Activated naive CD8-positive, alpha-beta T cell treated with anti-CD3 and anti-CD28 coated beads, Interleukin-2, amount 50 U/mL, for 24 hours (primary cell): ENCODE results near the gene CLNK.
"Not testable (repeated sequence)": the region's sequence is repeated elsewhere in the genome, so short reads cannot be mapped to it uniquely, and the experiment has no call there.

ENCODE experiments used
- ATAC-seq: fragments of 150-1000 bp; cut with Tn5 transposase; one replicate; pipeline ENCODE4 v1.10.0; 2021
- DNase-seq: peaks from one replicate; pipeline ENCODE4 v3.0.0; 2021
- H3K27ac Mint-ChIP-seq: one replicate; pipeline ENCODE4 v1.8.0; 2021; ENCODE audit warnings: mild to moderate bottlenecking, mixed read lengths
- H3K27me3 Mint-ChIP-seq: one replicate; pipeline ENCODE4 v1.8.0; 2021; ENCODE audit warnings: mixed read lengths
- H3K36me3 Mint-ChIP-seq: one replicate; pipeline ENCODE4 v1.8.0; 2021; ENCODE audit warnings: low read depth, mixed read lengths
- H3K4me1 Mint-ChIP-seq: one replicate; pipeline ENCODE4 v1.8.0; 2021; ENCODE audit warnings: mixed read lengths
- H3K4me3 Mint-ChIP-seq: one replicate; pipeline ENCODE4 v1.8.0; 2021; ENCODE audit warnings: mild to moderate bottlenecking, moderate library complexity, mixed read lengths
- H3K9me3 Mint-ChIP-seq: one replicate; pipeline ENCODE4 v1.8.0; 2021; ENCODE audit warnings: mixed read lengths

CLNK gene

DNA sequence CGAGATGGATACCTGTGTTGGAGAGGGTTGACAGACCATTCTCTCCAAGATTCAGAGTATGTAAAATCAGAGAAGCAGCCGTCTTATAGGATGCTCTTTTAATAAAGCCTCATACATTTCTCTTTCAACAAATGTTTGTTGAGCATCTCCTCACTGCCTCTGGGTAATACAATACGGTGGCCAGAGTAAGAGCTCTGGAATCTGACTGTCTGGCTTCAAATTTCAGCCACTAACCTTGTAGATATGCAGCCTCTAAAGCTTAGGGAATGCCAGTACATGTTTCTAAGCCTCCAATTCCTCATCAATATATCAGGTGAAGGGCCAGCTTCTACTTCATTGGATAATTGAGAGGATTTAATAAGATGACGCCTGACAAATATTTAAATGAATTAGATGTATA lies 61.3 kb downstream of the CLNK start:
- DNase-seq (no peak), ATAC-seq (no peak)
- Mint-ChIP-seq H3K27me3 (no peaks in the 10 kb centered on the region), H3K9me3 (no peaks in the 10 kb centered on the region), H3K4me3 (no peak overlapping the region), H3K27ac (no peak overlapping the region), H3K36me3 (no peaks in the 10 kb centered on the region), H3K4me1 (peaks cover 5% of the 10 kb centered on the region)

DNA sequence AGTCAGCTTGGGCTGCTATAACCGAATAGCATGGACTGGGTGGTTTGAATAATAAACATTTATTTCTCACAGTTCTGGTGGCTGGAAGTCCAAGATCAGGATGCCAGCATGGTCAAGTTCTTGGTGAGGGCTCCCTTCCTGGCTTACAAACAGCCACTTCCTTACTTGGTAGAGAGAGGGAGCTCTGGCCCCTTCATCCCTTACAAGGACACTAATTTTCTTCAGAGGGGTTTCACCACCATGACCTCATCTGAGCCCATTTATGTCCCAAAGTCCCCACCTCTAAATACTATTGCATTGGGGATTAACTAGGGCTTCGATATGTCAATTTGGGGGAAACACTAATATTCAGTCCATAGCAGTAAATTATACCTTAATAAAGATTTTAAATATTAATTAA lies 61.8 kb downstream of the CLNK start:
- no peak overlapping the region for H3K4me3 Mint-ChIP-seq
- no peaks in the 10 kb centered on the region for H3K27me3 Mint-ChIP-seq
- DNase-seq (no peak), ATAC-seq (no peak)
- no peak overlapping the region for H3K27ac Mint-ChIP-seq
- H3K36me3 Mint-ChIP-seq: no peaks in the 10 kb centered on the region
- H3K4me1 Mint-ChIP-seq: peaks cover 5% of the 10 kb centered on the region
- H3K9me3 Mint-ChIP-seq: no peaks in the 10 kb centered on the region

DNA sequence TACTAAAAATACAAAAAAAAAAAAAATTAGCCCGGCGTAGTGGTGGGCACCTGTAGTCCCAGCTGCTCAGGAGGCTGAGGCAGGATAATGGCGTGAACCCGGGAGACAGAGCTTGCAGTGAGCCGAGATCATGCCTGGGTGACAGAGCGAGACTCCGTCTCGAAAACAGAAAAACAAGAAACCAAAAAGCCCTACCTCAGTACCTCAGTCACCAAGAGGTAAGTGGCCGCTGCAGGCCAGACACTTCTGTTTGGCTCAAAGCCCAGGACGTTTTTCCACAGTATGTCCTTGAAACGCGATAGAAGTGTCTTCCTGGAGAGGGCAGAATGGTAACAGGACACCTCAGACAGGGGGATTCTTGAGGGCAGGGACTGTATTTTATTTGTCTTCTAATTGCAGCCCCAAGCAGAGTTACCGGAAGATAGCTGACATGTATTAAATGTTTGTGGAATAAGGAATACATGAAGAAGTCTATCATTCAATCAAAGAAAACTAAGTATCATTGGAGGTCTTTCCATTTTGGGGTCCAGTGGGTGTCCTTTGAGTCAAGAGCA lies 63.6 kb downstream of the CLNK start:
- Mint-ChIP-seq H3K4me3 (no peak overlapping the region), H3K27me3 (no peaks in the 10 kb centered on the region), H3K9me3 (no peaks in the 10 kb centered on the region), H3K4me1 (peaks cover 5% of the 10 kb centered on the region), H3K36me3 (no peaks in the 10 kb centered on the region), H3K27ac (no peak overlapping the region)
- no peak for ATAC-seq
- DNase-seq: no peak

DNA sequence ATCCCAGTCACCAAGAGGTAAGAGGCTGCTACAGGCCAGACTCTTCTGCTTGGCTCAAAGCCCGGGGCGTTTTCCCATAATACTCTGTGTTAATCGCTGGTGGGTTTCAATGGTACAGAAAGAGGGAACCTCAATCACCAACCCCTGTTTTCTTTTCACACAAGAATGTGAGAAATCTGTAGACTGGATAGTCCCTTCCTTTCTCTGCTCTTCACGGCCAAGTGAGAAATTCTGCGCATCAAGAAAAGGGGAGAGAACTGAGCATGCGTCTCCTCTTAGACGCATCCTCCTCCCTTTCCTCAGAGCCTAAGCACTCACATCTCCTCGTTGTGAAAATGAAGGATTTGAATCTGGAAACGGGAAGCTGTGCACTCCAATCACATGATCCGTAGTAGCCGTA lies 64.7 kb downstream of the CLNK start:
- Mint-ChIP-seq H3K4me3 (no peak overlapping the region), H3K27me3 (no peaks in the 10 kb centered on the region), H3K27ac (no peak overlapping the region), H3K9me3 (no peaks in the 10 kb centered on the region), H3K36me3 (no peaks in the 10 kb centered on the region), H3K4me1 (no peaks in the 10 kb centered on the region)
- ATAC-seq (no peak), DNase-seq (no peak)

DNA sequence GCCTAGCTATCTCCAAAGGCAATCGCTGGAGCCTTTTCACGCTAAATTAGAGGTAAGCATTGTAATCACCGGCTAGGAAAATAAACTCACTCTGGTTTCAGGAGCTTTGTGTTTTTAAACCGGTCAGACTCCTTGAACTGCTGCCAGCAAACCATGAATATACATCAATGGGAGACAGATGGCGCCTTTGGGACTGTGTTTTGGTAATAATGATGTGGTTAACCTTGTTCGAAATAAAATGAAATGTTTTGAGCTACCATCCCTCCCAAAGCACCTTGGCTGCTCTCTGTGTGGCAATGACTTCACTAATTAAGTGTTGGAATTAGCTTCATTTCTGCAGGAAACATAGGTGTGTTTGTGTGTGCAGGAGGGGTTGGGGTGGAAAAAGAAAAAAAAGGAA lies 65.3 kb downstream of the CLNK start:
- Mint-ChIP-seq H3K4me1 (no peaks in the 10 kb centered on the region), H3K4me3 (no peak overlapping the region), H3K27ac (no peak overlapping the region), H3K27me3 (no peaks in the 10 kb centered on the region), H3K36me3 (no peaks in the 10 kb centered on the region), H3K9me3 (no peaks in the 10 kb centered on the region)
- ATAC-seq: no peak
- DNase-seq: no peak

DNA sequence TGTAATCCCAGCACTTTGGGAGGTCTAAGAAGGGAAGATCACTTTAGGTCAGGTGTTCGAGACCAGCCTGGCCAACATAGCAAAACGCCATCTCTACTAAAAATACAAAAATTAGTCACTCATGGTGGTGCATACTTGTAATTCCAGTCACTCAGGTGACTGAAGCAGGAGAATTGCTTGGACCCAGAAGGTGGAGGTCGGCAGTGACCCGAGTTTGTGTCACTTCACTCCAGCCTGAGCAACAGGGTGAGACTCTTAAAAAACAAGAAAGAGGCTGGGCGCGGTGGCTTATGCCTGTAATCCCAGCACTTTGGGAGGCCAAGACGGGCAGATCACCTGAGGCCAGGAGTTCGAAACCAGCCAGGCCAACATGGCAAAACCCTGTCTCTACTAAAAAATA lies 69.6 kb downstream of the CLNK start:
- not testable (repeated sequence) for DNase-seq, H3K36me3 Mint-ChIP-seq, H3K4me1 Mint-ChIP-seq, H3K4me3 Mint-ChIP-seq, ATAC-seq, H3K27me3 Mint-ChIP-seq, H3K27ac Mint-ChIP-seq, H3K9me3 Mint-ChIP-seq

DNA sequence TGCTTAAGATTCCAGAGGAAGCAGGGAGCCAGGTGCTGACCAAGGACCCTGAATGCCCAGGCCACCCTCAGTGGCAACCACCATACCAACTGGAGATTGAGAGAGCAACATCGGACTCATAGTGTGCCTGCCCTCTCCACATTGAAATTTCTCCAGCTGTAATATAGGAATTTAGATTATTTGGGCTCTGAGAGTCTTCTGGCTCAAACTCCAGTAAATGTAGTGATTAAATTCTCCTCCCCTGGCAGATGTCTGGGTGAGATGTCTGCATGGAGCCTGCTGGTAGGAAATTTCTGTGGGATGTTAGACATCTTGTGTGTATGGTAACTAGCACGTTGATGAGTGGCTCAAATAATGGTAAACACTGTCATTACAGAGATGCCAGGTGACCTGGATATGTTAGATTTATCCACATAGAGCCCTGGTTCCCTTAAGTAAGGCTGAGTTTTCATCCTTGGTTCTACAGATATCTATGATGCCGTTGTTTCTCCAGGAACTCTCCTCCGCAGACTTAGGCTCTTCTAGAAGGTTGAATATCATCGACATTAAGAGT lies 70.6 kb downstream of the CLNK start:
- Mint-ChIP-seq H3K4me1 (no peaks in the 10 kb centered on the region), H3K4me3 (no peak overlapping the region), H3K9me3 (no peaks in the 10 kb centered on the region), H3K27ac (no peak overlapping the region), H3K36me3 (no peaks in the 10 kb centered on the region), H3K27me3 (no peaks in the 10 kb centered on the region)
- ATAC-seq: no peak
- DNase-seq: no peak

DNA sequence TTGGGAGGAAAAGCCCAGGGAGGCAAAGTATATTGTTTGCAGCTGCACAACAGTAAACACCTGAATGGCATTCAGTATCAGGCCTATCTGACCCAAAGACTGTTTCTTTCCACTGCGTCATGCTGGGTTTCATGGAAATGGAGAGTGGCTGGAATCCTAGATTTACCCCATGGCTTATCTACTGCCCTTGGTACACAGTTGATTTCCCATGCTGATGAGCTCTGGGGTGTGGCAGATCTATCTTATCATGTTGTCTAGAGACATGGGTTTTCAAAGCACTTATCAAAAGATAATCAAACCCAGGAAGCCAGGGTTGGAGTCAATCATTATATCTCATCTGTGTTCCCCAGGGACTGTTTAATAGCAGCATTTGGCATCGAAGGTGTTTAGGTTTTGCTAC lies 72.1 kb downstream of the CLNK start:
- ATAC-seq: no peak
- no peaks in the 10 kb centered on the region for H3K9me3 Mint-ChIP-seq
- no peaks in the 10 kb centered on the region for H3K4me1 Mint-ChIP-seq
- DNase-seq: no peak
- H3K36me3 Mint-ChIP-seq: no peaks in the 10 kb centered on the region
- no peak overlapping the region for H3K27ac Mint-ChIP-seq
- no peak overlapping the region for H3K4me3 Mint-ChIP-seq
- H3K27me3 Mint-ChIP-seq: no peaks in the 10 kb centered on the region

DNA sequence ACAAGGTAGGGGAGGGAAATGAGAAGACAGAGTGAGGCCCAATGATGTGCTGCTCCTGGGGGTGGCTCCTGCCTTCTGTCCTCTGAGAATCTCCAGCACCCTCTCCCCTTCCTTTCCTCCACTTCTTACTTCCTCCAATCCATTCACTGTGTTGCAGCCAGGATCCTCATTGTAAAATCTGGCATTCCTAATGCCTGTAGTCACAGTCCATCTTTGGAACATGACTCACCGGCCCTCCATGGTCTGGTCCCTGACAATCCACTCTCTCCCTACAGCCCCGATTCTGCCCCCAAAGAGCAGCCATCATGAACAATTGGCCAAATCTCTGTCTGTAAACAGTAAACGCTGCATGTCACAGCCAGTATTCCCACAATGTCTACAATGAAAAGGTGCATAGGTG lies 72.9 kb downstream of the CLNK start:
- ATAC-seq (no peak), DNase-seq (no peak)
- no peak overlapping the region for H3K27ac Mint-ChIP-seq
- no peaks in the 10 kb centered on the region for H3K9me3 Mint-ChIP-seq
- no peaks in the 10 kb centered on the region for H3K4me1 Mint-ChIP-seq
- no peaks in the 10 kb centered on the region for H3K27me3 Mint-ChIP-seq
- no peaks in the 10 kb centered on the region for H3K36me3 Mint-ChIP-seq
- H3K4me3 Mint-ChIP-seq: no peak overlapping the region

DNA sequence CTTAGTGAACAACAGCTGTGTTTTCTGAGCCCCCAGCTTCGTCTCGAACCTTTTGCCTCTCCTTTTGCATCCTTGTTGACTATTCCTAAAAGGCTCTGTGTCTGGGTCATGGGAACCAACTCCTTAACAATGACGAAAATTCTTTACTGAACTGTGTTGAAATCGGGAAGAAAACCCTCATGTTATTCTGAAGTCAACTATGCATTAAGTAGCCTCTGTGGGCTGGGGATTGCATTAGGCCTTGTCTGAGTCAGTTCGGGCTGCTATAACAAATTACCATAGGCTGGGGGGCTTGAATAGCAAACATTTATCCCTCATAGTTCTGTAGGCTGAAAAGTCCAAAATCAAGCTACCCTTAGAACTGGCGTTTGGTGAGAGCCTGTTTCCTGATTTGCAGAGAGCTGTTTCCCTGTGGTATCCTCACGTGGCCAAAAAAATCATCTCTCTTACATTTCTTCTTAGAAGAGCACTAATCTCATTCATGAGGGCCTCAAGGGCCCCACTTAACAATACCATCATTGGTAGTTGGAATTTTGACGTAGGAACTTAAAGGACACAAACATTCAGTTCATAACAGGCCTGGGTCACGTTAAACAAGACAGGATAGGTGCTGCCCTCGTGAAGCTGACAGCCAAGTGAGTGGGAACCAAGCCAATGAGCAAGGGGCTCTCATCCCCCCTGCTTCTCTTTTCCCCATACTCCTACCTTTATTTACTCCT lies 75.9 kb downstream of the CLNK start:
- H3K36me3 Mint-ChIP-seq: no peaks in the 10 kb centered on the region

DNA sequence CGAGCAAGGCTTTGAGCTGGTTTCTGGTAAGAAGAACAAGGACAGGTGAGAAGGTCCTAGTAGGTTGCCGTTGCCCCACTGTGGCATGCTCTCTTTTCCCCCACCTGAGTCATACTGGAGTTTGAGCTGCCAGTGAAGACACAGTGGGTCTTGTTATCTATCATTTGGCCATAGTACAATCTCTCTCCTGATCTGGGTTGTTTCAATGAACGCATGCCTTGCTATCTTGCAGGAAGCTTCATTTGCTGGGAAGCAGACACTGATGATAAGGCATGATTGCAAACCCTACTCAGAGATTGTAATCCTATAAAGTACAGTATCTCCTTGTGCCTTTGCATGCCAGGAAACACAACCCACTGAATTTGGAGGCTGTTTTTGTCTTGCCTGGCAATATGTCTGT lies 77.4 kb downstream of the CLNK start:
- ATAC-seq: no peak
- no peak for DNase-seq
- no peaks in the 10 kb centered on the region for H3K27me3 Mint-ChIP-seq
- no peak overlapping the region for H3K27ac Mint-ChIP-seq
- no peaks in the 10 kb centered on the region for H3K9me3 Mint-ChIP-seq
- H3K4me1 Mint-ChIP-seq: no peaks in the 10 kb centered on the region
- no peaks in the 10 kb centered on the region for H3K36me3 Mint-ChIP-seq
- no peak overlapping the region for H3K4me3 Mint-ChIP-seq

More for the DNA sequence above, 75.9 kb downstream of the CLNK start:
- Mint-ChIP-seq H3K27me3 (no peaks in the 10 kb centered on the region), H3K9me3 (no peaks in the 10 kb centered on the region), H3K4me1 (no peaks in the 10 kb centered on the region), H3K27ac (no peak overlapping the region), H3K4me3 (no peak overlapping the region)
- ATAC-seq (no peak), DNase-seq (no peak)

DNA sequence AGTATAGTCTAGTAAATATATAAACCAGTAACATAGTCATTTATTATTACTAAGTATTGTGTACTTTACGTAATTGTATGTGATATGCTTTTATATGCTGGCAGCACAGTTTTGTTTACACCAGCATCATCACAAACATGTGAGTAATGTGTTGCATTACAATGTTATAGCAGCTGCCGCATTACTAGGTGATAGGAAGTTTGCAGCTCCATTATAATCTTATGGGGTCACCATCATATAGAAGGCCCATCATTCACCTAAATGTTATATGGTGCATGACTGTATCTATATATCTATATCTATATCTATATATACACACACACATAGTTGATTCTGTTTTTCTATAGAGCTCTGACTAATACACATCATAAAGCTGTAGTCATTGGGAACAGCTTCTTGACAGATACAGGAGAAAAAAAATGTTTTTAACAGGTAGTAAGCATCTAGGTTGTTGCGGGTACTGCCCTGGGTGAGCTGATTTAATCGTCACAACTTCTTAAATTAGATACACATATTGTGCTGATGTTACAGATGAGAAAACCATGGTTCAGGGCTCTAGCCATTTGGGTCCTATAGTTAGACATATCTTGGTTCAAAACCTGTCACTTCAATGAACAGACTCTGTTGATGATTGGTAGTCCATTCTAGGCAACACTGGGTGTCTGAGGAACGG lies 77.9 kb downstream of the CLNK start:
- H3K36me3 Mint-ChIP-seq: no peaks in the 10 kb centered on the region
- no peaks in the 10 kb centered on the region for H3K4me1 Mint-ChIP-seq
- DNase-seq (no peak), ATAC-seq (no peak)
- H3K27ac Mint-ChIP-seq: no peak overlapping the region
- no peak overlapping the region for H3K4me3 Mint-ChIP-seq
- no peaks in the 10 kb centered on the region for H3K27me3 Mint-ChIP-seq
- H3K9me3 Mint-ChIP-seq: no peaks in the 10 kb centered on the region

DNA sequence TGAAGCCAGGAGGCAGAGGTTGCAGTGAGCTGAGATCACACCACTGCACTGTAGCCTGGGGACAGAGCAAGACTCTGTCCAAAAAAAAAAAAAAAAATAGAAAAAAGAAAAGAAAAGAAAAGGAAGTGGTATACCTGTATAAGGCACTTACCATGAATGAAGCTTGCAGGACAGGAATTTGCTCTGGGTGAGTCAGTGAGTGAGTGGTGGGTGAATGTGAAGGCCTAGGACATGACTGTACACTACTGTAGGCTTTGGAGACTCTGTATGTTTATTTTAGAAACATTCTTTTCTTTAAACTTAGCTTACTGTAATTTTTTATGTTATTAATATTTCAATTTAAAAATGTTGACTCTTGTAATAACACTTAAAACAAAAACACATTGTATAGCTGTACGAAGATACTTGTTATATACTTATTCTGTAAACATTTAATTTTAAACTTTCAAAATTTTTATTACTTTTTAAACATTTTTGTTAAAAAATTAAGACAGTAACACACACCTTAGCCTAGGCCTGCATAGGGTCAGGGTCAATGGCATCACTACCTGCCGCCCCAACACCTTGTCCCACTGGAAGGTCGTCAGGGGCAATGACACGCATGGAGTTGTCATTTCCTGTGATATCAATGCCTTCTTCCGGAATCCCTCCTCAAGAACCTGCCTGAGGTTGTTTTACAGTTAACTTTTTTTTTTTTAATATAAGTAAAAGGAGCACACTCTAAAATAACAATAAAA lies 78.7 kb downstream of the CLNK start:
- no peak overlapping the region for H3K4me3 Mint-ChIP-seq
- no peaks in the 10 kb centered on the region for H3K4me1 Mint-ChIP-seq
- no peaks in the 10 kb centered on the region for H3K36me3 Mint-ChIP-seq
- DNase-seq (no peak), ATAC-seq (no peak)
- no peaks in the 10 kb centered on the region for H3K27me3 Mint-ChIP-seq
- no peaks in the 10 kb centered on the region for H3K9me3 Mint-ChIP-seq
- no peak overlapping the region for H3K27ac Mint-ChIP-seq

DNA sequence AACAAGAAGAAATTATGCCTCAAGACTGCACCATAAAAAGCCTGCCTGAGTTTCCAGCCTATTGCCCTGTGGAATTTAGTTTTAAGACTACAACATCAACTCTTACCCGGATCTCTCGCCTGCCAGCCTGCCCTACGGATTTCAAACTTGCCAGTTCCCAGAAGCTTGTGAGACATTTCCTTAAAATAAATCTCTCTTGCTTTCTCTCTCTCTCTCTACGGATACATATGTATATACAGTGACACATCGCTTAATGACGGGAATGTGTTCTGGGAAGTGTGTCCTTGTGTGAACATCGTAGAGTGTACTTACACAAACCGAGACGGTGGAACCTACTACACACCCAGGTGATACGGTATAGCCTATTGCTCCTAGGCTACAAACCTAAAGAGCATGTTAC lies 79.5 kb downstream of the CLNK start:
- no peaks in the 10 kb centered on the region for H3K4me1 Mint-ChIP-seq
- no peak overlapping the region for H3K27ac Mint-ChIP-seq
- no peak overlapping the region for H3K4me3 Mint-ChIP-seq
- ATAC-seq: no peak
- H3K36me3 Mint-ChIP-seq: no peaks in the 10 kb centered on the region
- H3K27me3 Mint-ChIP-seq: no peaks in the 10 kb centered on the region
- no peak for DNase-seq
- no peaks in the 10 kb centered on the region for H3K9me3 Mint-ChIP-seq

DNA sequence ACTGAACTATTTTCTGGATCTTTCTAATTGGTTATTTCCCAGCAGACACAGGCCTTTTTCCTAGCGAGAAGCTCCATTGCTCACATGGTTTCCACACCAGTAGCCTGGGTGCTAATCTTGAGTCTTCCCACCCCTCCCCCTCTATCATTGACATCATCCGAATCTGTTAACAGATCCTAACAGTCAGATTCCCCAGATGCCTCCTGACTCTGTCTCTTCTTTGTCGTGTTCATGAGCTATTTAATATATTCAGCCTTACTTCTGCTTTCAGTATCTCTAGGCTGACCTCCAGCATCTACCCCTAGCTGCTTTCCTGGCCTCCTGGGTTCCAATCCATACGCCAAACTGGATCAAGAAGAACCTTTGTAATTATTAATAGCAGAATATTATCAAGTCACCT lies 85.0 kb downstream of the CLNK start:
- Mint-ChIP-seq H3K4me3 (no peak overlapping the region), H3K27ac (no peak overlapping the region), H3K9me3 (no peaks in the 10 kb centered on the region), H3K27me3 (no peaks in the 10 kb centered on the region), H3K4me1 (peaks cover 4% of the 10 kb centered on the region), H3K36me3 (no peaks in the 10 kb centered on the region)
- ATAC-seq (no peak), DNase-seq (no peak)
